SK-N-SH (cell line): ENCODE results near the gene POGZ. TPM values are rescaled to one million over a fixed set of nuclear protein-coding genes. Genes with fewer than 3 reads are reported as not detected.

Source experiments
- CTCF ChIA-PET: fragments of 300-600, 350-600 bp; formaldehyde crosslinking; extraction: SDS; loops from one replicate; lab custom pipeline; 2021; lab: Yijun Ruan, JAX
- POLR2A ChIA-PET: fragments of 350-600 bp; sonication (Branson Sonifier 250); formaldehyde crosslinking; extraction: SDS; loops from one replicate; lab custom pipeline; 2020; ENCODE audit warnings: antibody characterized with exemption, inconsistent platforms; lab: Yijun Ruan, JAX
- DNase-seq: peaks from one replicate; pipeline ENCODE4 v3.0.0; 2012
- H2AFZ ChIP-seq: fragments of 200-600 bp; sonication (generic); 2 replicates; pipeline ENCODE4 v1.8.1; 2016; ENCODE audit warnings: antibody characterized with exemption, mild to moderate bottlenecking, low read depth
- H3F3A ChIP-seq: fragments of 200-600 bp; sonication (generic); replicated peaks from 2 replicates; pipeline ENCODE3; 2016; ENCODE audit warnings: antibody characterized with exemption, mild to moderate bottlenecking; ENCODE audit not compliant: insufficient read depth
- H3K27ac ChIP-seq, 2 experiments: fragments of 200-500 bp in 1 of 2; fragments of 200-600 bp in 1 of 2; sonication (Bioruptor generic) in 1 of 2; sonication (generic), shearing (Covaris generic) in 1 of 2; 2 replicates each; pipeline versions ENCODE4 v1.5.1 to v1.6.1; 2014 to 2016; ENCODE audit warnings: low read depth in 2 of 2, inconsistent platforms in 1 of 2, low read length in 1 of 2, mild to moderate bottlenecking in 1 of 2, mixed read lengths in 1 of 2
- H3K27me3 ChIP-seq: fragments of 200-600 bp; sonication (generic), shearing (Covaris generic); 2 replicates; pipeline ENCODE4 v1.6.1; 2016; ENCODE audit warnings: mixed run types; ENCODE audit not compliant: insufficient read depth
- H3K36me3 ChIP-seq, 2 experiments: fragments of 200-500 bp in 1 of 2; fragments of 200-600 bp in 1 of 2; sonication (Bioruptor generic) in 1 of 2; sonication (generic) in 1 of 2; replicated peaks in 1 of 2; 2 replicates each; pipeline versions ENCODE3 to v1.5.1; 2014 to 2016; ENCODE audit warnings: low read length in 1 of 2, mild to moderate bottlenecking in 1 of 2; ENCODE audit not compliant: insufficient read depth in 2 of 2, control insufficient read depth in 1 of 2
- H3K4me1 ChIP-seq, 2 experiments: fragments of 200-500 bp in 1 of 2; fragments of 200-600 bp in 1 of 2; sonication (Bioruptor generic) in 1 of 2; sonication (generic), shearing (Covaris generic) in 1 of 2; 2 replicates each; pipeline versions ENCODE4 v1.5.1 to v1.6.1; 2014 to 2016; ENCODE audit warnings: low read depth in 1 of 2, low read length in 1 of 2, mixed run types in 1 of 2; ENCODE audit not compliant: insufficient read depth in 2 of 2, control insufficient read depth in 1 of 2
- H3K4me2 ChIP-seq: fragments of 200-600 bp; sonication (generic), shearing (Covaris generic); 2 replicates; pipeline ENCODE4 v1.6.1; 2017; ENCODE audit warnings: mixed run types
- H3K4me3 ChIP-seq, 2 experiments: fragments of 200-500 bp in 1 of 2; fragments of 200-600 bp in 1 of 2; sonication (Bioruptor generic) in 1 of 2; sonication (generic), shearing (Covaris generic) in 1 of 2; 2 replicates each; pipeline versions ENCODE4 v1.5.1 to v1.8.1; 2014 to 2016; ENCODE audit warnings: low read depth in 2 of 2, inconsistent platforms in 1 of 2, low read length in 1 of 2, mild to moderate bottlenecking in 1 of 2, mixed read lengths in 1 of 2, moderate library complexity in 1 of 2
- H3K79me2 ChIP-seq: fragments of 200-600 bp; sonication (generic); 2 replicates; pipeline ENCODE4 v1.8.1; 2017; ENCODE audit warnings: mild to moderate bottlenecking; ENCODE audit not compliant: insufficient read depth
- H3K9ac ChIP-seq: fragments of 200-600 bp; sonication (generic); 2 replicates; pipeline ENCODE4 v1.6.1; 2017; ENCODE audit warnings: mixed run types
- H3K9me2 ChIP-seq: fragments of 200-600 bp; sonication (generic); 2 replicates; pipeline ENCODE4 v1.6.1; 2017; ENCODE audit warnings: mixed run types
- H3K9me3 ChIP-seq: fragments of 200-600 bp; sonication (generic); 2 replicates; pipeline ENCODE4 v1.6.1; 2017; ENCODE audit warnings: mixed run types, mild to moderate bottlenecking, moderate library complexity
- H4K20me1 ChIP-seq: fragments of 200-600 bp; sonication (generic); 2 replicates; pipeline ENCODE4 v1.6.1; 2017; ENCODE audit warnings: mild to moderate bottlenecking, mixed run types; ENCODE audit not compliant: insufficient read depth
- CHD2 ChIP-seq: fragments of 150-350 bp; IDR thresholded peaks from 2 replicates; pipeline ENCODE4 v1.6.1; 2018; ENCODE audit warnings: low read length; ENCODE audit not compliant: partially characterized antibody
- CTCF ChIP-seq: fragments of 200-600 bp; sonication (generic); IDR thresholded peaks from 2 replicates; pipeline ENCODE4 v1.6.1; 2017; ENCODE audit warnings: antibody characterized with exemption, mild to moderate bottlenecking, moderate library complexity
- EZH2phosphoT487 ChIP-seq: fragments of 200-600 bp; sonication (generic); IDR thresholded peaks from 2 replicates; pipeline ENCODE4 v1.6.1; 2017; ENCODE audit warnings: low read depth, mixed run types, mild to moderate bottlenecking, antibody characterized with exemption, moderate library complexity, borderline replicate concordance
- FOXJ3 ChIP-seq: sonication (generic); formaldehyde crosslinking; IDR thresholded peaks from 2 replicates; pipeline ENCODE4 v1.5.1; 2020; ENCODE audit warnings: mild to moderate bottlenecking, missing genetic modification reagents
- IRF3 ChIP-seq: fragments of 150-350 bp; IDR thresholded peaks from 2 replicates; pipeline ENCODE4 v1.6.1; 2016; ENCODE audit warnings: mild to moderate bottlenecking, low read depth, low read length
- JUND ChIP-seq: IDR thresholded peaks from 2 replicates; pipeline ENCODE4 v1.4.0; 2012
- MEF2A ChIP-seq: IDR thresholded peaks from 2 replicates; pipeline ENCODE4 v1.4.0; 2012; ENCODE audit warnings: low read depth, borderline replicate concordance
- MXI1 ChIP-seq: IDR thresholded peaks from 2 replicates; pipeline ENCODE4 v1.6.1; 2012; ENCODE audit warnings: mild to moderate bottlenecking, low read depth, low read length, improper control_type of control experiment
- NRF1 ChIP-seq: IDR thresholded peaks from 2 replicates; pipeline ENCODE4 v1.6.1; 2012; ENCODE audit warnings: low read depth, mild to moderate bottlenecking, low read length
- PBX3 ChIP-seq: IDR thresholded peaks from 2 replicates; pipeline ENCODE4; 2012
- POLR2AphosphoS5 ChIP-seq: IDR thresholded peaks from 2 replicates; pipeline ENCODE4 v1.6.1; 2012; ENCODE audit warnings: low read depth, low read length
- RAD21 ChIP-seq: IDR thresholded peaks from 2 replicates; pipeline ENCODE4 v1.6.1; 2012; ENCODE audit warnings: mild to moderate bottlenecking, low read length
- RCOR1 ChIP-seq: fragments of 150-350 bp; IDR thresholded peaks from 2 replicates; pipeline ENCODE4 v1.6.1; 2017; ENCODE audit warnings: antibody characterized with exemption, low read length
- RFX5 ChIP-seq: IDR thresholded peaks from 2 replicates; pipeline ENCODE4 v1.6.1; 2012; ENCODE audit warnings: mild to moderate bottlenecking, improper control_type of control experiment, low read length
- SIN3A ChIP-seq: IDR thresholded peaks from 2 replicates; pipeline ENCODE4 v1.6.1; 2012; ENCODE audit warnings: low read depth, mild to moderate bottlenecking, low read length, moderate library complexity, borderline replicate concordance
- SMC3 ChIP-seq: IDR thresholded peaks from 2 replicates; pipeline ENCODE4 v1.6.1; 2012; ENCODE audit warnings: low read depth, low read length, improper control_type of control experiment
- TAF1 ChIP-seq: IDR thresholded peaks from 2 replicates; pipeline ENCODE4 v1.6.1; 2012; ENCODE audit warnings: low read depth, mild to moderate bottlenecking, low read length, moderate library complexity, borderline replicate concordance
- TEAD4 ChIP-seq: IDR thresholded peaks from 2 replicates; pipeline ENCODE4 v1.4.0; 2012; ENCODE audit warnings: mild to moderate bottlenecking, borderline replicate concordance; ENCODE audit not compliant: insufficient read depth
- USF2 ChIP-seq: fragments of 150-350 bp; IDR thresholded peaks from 2 replicates; pipeline ENCODE4 v1.6.1; 2017; ENCODE audit warnings: antibody characterized with exemption, low read length, low read depth, borderline replicate concordance
- YY1 ChIP-seq: IDR thresholded peaks from 2 replicates; pipeline ENCODE4 v1.4.0; 2012; ENCODE audit warnings: low read depth, mild to moderate bottlenecking
- WGBS: methylation state at CpG from one replicate; pipeline ENCODE4 v1.1.6; 2017; ENCODE audit warnings: low lambda C conversion rate; 5-methylcytosine and 5-hydroxymethylcytosine counted together
- polyA plus RNA-seq, 3 experiments: library from polyadenylated mRNA; depleted of rRNA; stranded (reverse); fragments of >200 nt; gene quantifications; 2 replicates each; pipeline ENCODE4 v1.2.3, GENCODE V29; 2012

The POGZ gene
- polyA plus RNA-seq, 1 of the 3 experiments (the other 2 are of a cell fraction): 23.9 TPM

- TF ChIP-seq RFX5: no peak
- no peak for TF ChIP-seq MXI1
- no peak for TF ChIP-seq MEF2A
- TF ChIP-seq SIN3A: no peak
- TF ChIP-seq CTCF: no peak
- TF ChIP-seq NRF1: no peak
- TF ChIP-seq TAF1: no peak
- TF ChIP-seq PBX3: no peak
- Histone ChIP-seq H3K4me1 (no peaks in the 10 kb centered on the region; a peak in 1 of 4 replicates), H3K4me3 (no peak overlapping the region), H3K27me3 (no peaks in the 10 kb centered on the region), H3K79me2 (no peaks in the 10 kb centered on the region), H3K4me2 (no peak overlapping the region), H3K9me2 (no peaks in the 10 kb centered on the region), H2AFZ (no peak overlapping the region), H3K36me3 (no peaks in the 10 kb centered on the region), H3K9ac (no peak overlapping the region), H3F3A (peaks cover 3% of the 10 kb centered on the region), H4K20me1 (no peaks in the 10 kb centered on the region), H3K9me3 (no peaks in the 10 kb centered on the region), H3K27ac (no peak overlapping the region)
- DNase-seq: no peak
- POLR2A ChIA-PET: no interaction called here
- CTCF ChIA-PET: interaction anchor here (0.9 to 1.2 kb wide), 2 partner anchors 12 to 58 kb away, joined by 3 read pairs; no protein-coding TSS in a partner anchor
- WGBS: 71% methylated on average over 3 of the region's 3 CpGs
These were observed 17.8 kb upstream of the POGZ start for GRCh38 chr1:151477066-151477465.

GRCh38 chr1:151476083-151476482 lies 16.8 kb upstream of the POGZ start:
- H3K4me2 ChIP-seq: no peak overlapping the region
- no peaks in the 10 kb centered on the region for H3K27me3 ChIP-seq
- H3F3A ChIP-seq: peaks cover 3% of the 10 kb centered on the region
- no peak for TF ChIP-seq JUND
- no peak for TF ChIP-seq CHD2
- no peak for TF ChIP-seq SMC3
- TF ChIP-seq RAD21: no peak
- TF ChIP-seq YY1: no peak
- no peak for TF ChIP-seq MXI1
- TF ChIP-seq TAF1: no peak
- no peak for TF ChIP-seq POLR2AphosphoS5
- TF ChIP-seq TEAD4: no peak
- no peak for TF ChIP-seq RFX5
- TF ChIP-seq FOXJ3 (CRISPR knock-in tag): no peak
- TF ChIP-seq USF2: no peak
- no peak for TF ChIP-seq SIN3A
- no peak for TF ChIP-seq RCOR1
- no peak for TF ChIP-seq CTCF
- TF ChIP-seq IRF3: no peak
- no peak for TF ChIP-seq MEF2A
- TF ChIP-seq EZH2phosphoT487: no peak
- no peak for TF ChIP-seq NRF1
- ChIA-PET CTCF (interaction anchor here (1.0 kb wide), 1 partner anchor 17 kb away, joined by 3 read pairs; the partner anchor contains the start of gene POGZ), POLR2A (no interaction called here)
- H3K9me2 ChIP-seq: no peaks in the 10 kb centered on the region
- H3K27ac ChIP-seq: no peak overlapping the region
- no peaks in the 10 kb centered on the region for H3K79me2 ChIP-seq
- H4K20me1 ChIP-seq: no peaks in the 10 kb centered on the region
- DNase-seq: no peak
- no peaks in the 10 kb centered on the region; a peak in 1 of 4 replicates for H3K4me1 ChIP-seq
- H3K36me3 ChIP-seq: no peaks in the 10 kb centered on the region
- no peak overlapping the region for H3K4me3 ChIP-seq
- no peak overlapping the region for H3K9ac ChIP-seq
- no peaks in the 10 kb centered on the region for H3K9me3 ChIP-seq
- WGBS: 83% methylated on average over 6 of the region's 6 CpGs
- H2AFZ ChIP-seq: no peak overlapping the region
